Heart left ventricle (tissue), 13 donors: ENCODE measurements around the gene EML5.

ENCODE experiments used
- POLR2A ChIP-seq, 2 donors: fragments of 450-650 bp; IDR thresholded peaks; one replicate each; pipeline ENCODE4 v1.6.1; 2017; ENCODE audit warnings: antibody characterized with exemption in 2 of 2, mild to moderate bottlenecking in 2 of 2, moderate library complexity in 2 of 2
- TF ChIP-seq, protein P1 (sequence below), 12 donors: fragments of 200-600 bp; sonication (generic) in 4 of 12; IDR thresholded peaks; one replicate each; pipeline versions ENCODE4 v1.5.0 to v1.8.0; 2018 to 2022; ENCODE audit warnings: antibody characterized with exemption in 12 of 12, mild to moderate bottlenecking in 5 of 12
- donor health status: ischemic (EF 13 %, LVEDD 7.1; RV severe dilation, severe dysfunction).
- donor health status: DM: no; HTN: yes; CAD: no.
- donor health status: DM: no; HTN: no; CAD: no.
- donor health status: ischemic (EF 25% LVEDD 6.9; RV normal size, moderate dysfunction).
- donor health status: ischemic (EF 25% LVEDD 5.7; RV mildly dilated, moderate dysfunction).
- donor health status: ischemic (EF 35%, LVEDD 5.7; RV mildly dilated, moderate dysfunction).
- donor health status: nonischemic (EF 11% LVEDD 7.7; RV severe dilation, severe dysfunction).
- donor health status: DM: yes; HTN: yes; CAD: no.
- donor health status: PGD.
- donor health status: ischemic (EF 29% LVEDD 5.4; RV normal size, mild dysfunction).
- donor health status: nonischemic (EF 23%, LVEDD 6.1; RV moderate dilation, normal function).

DNA sequence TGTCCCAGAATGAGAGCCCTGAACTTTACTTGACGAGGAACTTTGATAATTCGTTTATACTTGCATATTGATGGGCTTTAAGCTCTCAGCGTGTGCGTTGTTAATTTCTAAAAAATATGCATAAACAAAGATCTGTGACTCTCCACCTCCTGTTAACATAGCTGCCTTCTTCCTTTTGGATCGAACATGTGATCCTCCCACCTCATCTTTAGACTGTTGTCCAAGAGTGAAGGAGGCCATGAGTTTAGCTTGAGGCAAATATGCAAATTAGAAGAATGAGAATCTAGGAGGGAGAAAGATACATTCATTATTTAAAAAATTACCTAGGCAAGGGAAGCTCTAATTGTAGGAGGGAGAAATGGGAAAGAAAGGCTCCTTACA is 32.3 kb upstream of the EML5 start:
- no peak for TF ChIP-seq POLR2A (IDR thresholded peaks at IDR 0.05)
- TF ChIP-seq, protein P1, sequence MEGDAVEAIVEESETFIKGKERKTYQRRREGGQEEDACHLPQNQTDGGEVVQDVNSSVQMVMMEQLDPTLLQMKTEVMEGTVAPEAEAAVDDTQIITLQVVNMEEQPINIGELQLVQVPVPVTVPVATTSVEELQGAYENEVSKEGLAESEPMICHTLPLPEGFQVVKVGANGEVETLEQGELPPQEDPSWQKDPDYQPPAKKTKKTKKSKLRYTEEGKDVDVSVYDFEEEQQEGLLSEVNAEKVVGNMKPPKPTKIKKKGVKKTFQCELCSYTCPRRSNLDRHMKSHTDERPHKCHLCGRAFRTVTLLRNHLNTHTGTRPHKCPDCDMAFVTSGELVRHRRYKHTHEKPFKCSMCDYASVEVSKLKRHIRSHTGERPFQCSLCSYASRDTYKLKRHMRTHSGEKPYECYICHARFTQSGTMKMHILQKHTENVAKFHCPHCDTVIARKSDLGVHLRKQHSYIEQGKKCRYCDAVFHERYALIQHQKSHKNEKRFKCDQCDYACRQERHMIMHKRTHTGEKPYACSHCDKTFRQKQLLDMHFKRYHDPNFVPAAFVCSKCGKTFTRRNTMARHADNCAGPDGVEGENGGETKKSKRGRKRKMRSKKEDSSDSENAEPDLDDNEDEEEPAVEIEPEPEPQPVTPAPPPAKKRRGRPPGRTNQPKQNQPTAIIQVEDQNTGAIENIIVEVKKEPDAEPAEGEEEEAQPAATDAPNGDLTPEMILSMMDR (IDR thresholded peaks at IDR 0.05): no peak
